Effector memory CD4-positive, alpha-beta T cell (primary cell): ENCODE data around the gene ANKLE1.

Source experiments
- DNase-seq, 3 donors: peaks; one replicate each; pipeline ENCODE4 v3.0.0-alpha.2; 2020
- H3K27ac ChIP-seq: 2 replicates; pipeline ENCODE4 v1.7.0; 2013; ENCODE audit warnings: mild to moderate bottlenecking, low read length, moderate library complexity; ENCODE audit not compliant: insufficient read depth, poor library complexity, severe bottlenecking
- H3K27me3 ChIP-seq: replicated peaks from 2 replicates; pipeline ENCODE4 v1.7.0; 2013; ENCODE audit warnings: mild to moderate bottlenecking, low read length; ENCODE audit not compliant: insufficient read depth, control insufficient read depth, poor library complexity, severe bottlenecking
- H3K36me3 ChIP-seq: 2 replicates; pipeline ENCODE4 v1.7.0; 2013; ENCODE audit warnings: mild to moderate bottlenecking, low read length, moderate library complexity; ENCODE audit not compliant: control insufficient read depth, insufficient read depth
- H3K4me1 ChIP-seq: 2 replicates; pipeline ENCODE4 v1.7.0; 2013; ENCODE audit warnings: low read length, mild to moderate bottlenecking; ENCODE audit not compliant: control insufficient read depth, insufficient read depth, poor library complexity, severe bottlenecking
- H3K4me3 ChIP-seq: 2 replicates; pipeline ENCODE4 v1.7.0; 2013; ENCODE audit warnings: low read length, low read depth, mild to moderate bottlenecking; ENCODE audit not compliant: insufficient read depth, poor library complexity, severe bottlenecking
- H3K9me3 ChIP-seq: 2 replicates; pipeline ENCODE4 v1.7.0; 2013; ENCODE audit warnings: mild to moderate bottlenecking, low read length, moderate library complexity; ENCODE audit not compliant: control insufficient read depth
- total RNA-seq, 3 donors: gene quantifications; one replicate each; lab custom pipeline; 2026; lab: John Stamatoyannopoulos, UW

ANKLE1 gene
- total RNA-seq = 0.61 to 1.9 (median 1.2) reads per million in 3 donors

GRCh38 chr19:17281391-17282304, at the start of gene ANKLE1:
ANKLE1 (plus strand) TSS chr19:17281901; CDS start chr19:17281921, 20 bp downstream.
- peaks cover 4% of the 10 kb centered on the region for H3K27me3 ChIP-seq
- H3K36me3 ChIP-seq = peaks cover 11% of the 10 kb centered on the region
- H3K27ac ChIP-seq = no peak within 1 kb of the TSS
- H3K4me3 ChIP-seq = peak within 1 kb of the TSS; percentile 45
- DNase-seq = no peak
- H3K4me1 ChIP-seq = peaks cover 17% of the 10 kb centered on the region
- H3K9me3 ChIP-seq = no peaks in the 10 kb centered on the region

GRCh38 chr19:17232258-17232657, 49.4 kb upstream of the ANKLE1 start:
- Histone ChIP-seq H3K9me3 (no peaks in the 10 kb centered on the region), H3K27me3 (no peaks in the 10 kb centered on the region), H3K27ac (no peak overlapping the region), H3K4me3 (no peak overlapping the region), H3K4me1 (peaks cover 8% of the 10 kb centered on the region), H3K36me3 (no peaks in the 10 kb centered on the region)
- no peak for DNase-seq

GRCh38 chr19:17234911-17235299, 46.8 kb upstream of the ANKLE1 start:
- Histone ChIP-seq H3K36me3 (no peaks in the 10 kb centered on the region), H3K4me3 (peak overlapping the region; percentile 74), H3K27ac (peak overlapping the region; percentile 55), H3K9me3 (no peaks in the 10 kb centered on the region), H3K4me1 (peaks cover 8% of the 10 kb centered on the region), H3K27me3 (no peaks in the 10 kb centered on the region)
- peak in 2 of 3 donors; percentile 21 to 37 for DNase-seq

GRCh38 chr19:17235300-17235970, 46.3 kb upstream of the ANKLE1 start:
- H3K4me1 ChIP-seq = peaks cover 8% of the 10 kb centered on the region
- no peaks in the 10 kb centered on the region for H3K36me3 ChIP-seq
- H3K9me3 ChIP-seq = no peaks in the 10 kb centered on the region
- peak overlapping the region; percentile 55 for H3K27ac ChIP-seq
- H3K27me3 ChIP-seq = no peaks in the 10 kb centered on the region
- peak; percentile 49 to 66 (median 53) for DNase-seq
- peak overlapping the region; percentile 74 for H3K4me3 ChIP-seq

- Histone ChIP-seq H3K27me3 (no peaks in the 10 kb centered on the region), H3K36me3 (no peaks in the 10 kb centered on the region), H3K27ac (no peak overlapping the region), H3K9me3 (no peaks in the 10 kb centered on the region), H3K4me3 (peak overlapping the region; percentile 74), H3K4me1 (peaks cover 8% of the 10 kb centered on the region)
- DNase-seq = peak in 1 of 3 donors; percentile 11
Observed at GRCh38 chr19:17235971-17236777, 45.5 kb upstream of the ANKLE1 start.

- H3K4me3 ChIP-seq = no peak overlapping the region
- H3K4me1 ChIP-seq = peaks cover 8% of the 10 kb centered on the region
- no peaks in the 10 kb centered on the region for H3K36me3 ChIP-seq
- H3K27me3 ChIP-seq = no peaks in the 10 kb centered on the region
- H3K27ac ChIP-seq = no peak overlapping the region
- no peak for DNase-seq
- no peaks in the 10 kb centered on the region for H3K9me3 ChIP-seq
Observed at GRCh38 chr19:17236811-17237543, 44.7 kb upstream of the ANKLE1 start.

- H3K36me3 ChIP-seq = no peaks in the 10 kb centered on the region
- H3K4me1 ChIP-seq = peaks cover 8% of the 10 kb centered on the region
- H3K4me3 ChIP-seq = no peak overlapping the region
- no peak overlapping the region for H3K27ac ChIP-seq
- DNase-seq = no peak
- no peaks in the 10 kb centered on the region for H3K9me3 ChIP-seq
- no peaks in the 10 kb centered on the region for H3K27me3 ChIP-seq
Observed at GRCh38 chr19:17237747-17238706, 43.7 kb upstream of the ANKLE1 start.

- Histone ChIP-seq H3K27me3 (no peaks in the 10 kb centered on the region), H3K4me1 (peaks cover 2% of the 10 kb centered on the region), H3K4me3 (no peak overlapping the region), H3K36me3 (no peaks in the 10 kb centered on the region), H3K27ac (no peak overlapping the region), H3K9me3 (no peaks in the 10 kb centered on the region)
- DNase-seq = no peak
Observed at GRCh38 chr19:17240062-17240752, 41.5 kb upstream of the ANKLE1 start.
